ENCODE measurements around the gene LTO1.

LTO1 gene

DNA sequence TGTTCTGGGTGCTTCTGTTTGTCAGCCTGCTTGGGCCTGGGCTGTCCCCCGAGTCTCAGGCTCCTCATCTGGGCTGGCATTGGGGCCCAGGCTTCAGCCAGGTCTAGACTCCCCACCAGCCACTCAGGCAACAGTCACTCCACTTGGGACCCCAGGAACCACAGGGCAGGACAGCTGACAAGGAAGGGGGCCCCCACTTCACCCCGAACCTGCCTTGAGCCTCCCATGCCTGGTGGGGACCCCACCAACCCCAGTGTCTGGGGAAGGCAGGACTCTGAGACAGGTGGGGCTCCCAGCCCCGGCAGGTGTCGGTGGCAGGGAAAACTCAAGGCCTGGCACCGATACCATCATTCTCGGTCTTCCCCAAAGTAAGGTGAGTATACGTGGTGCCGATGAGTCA, 11.7 kb upstream of the LTO1 start:
- Histone ChIP-seq H3K9me2 (replicated peaks; ENCODE audit: low read depth, low read length) (no peaks in the 10 kb centered on the region), H3K4me1 (ENCODE audit: insufficient read depth, low read length, poor library complexity, severe bottlenecking) (no peaks in the 10 kb centered on the region)

DNA sequence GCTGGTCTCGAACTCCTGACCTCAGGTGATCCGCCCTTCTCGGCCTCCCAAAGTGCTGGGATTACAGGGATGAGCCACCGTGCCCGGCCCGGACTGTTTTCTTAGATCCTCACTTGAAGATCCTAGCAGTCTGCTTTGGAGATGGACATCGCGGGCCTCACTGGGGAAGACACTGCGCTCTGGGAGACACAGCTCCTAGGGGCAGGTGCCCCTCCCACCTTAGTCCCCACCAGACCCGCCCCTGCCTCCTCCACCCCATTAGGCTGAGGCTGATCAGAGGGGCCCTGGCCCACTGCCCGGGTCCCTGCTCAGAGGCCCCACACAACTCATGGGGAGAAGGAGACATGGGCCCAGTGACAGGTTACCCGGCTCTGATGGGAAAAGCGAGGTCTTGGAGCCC, 11.3 kb upstream of the LTO1 start:
- H3K9me2 ChIP-seq (replicated peaks; ENCODE audit: low read depth, low read length), result no peaks in the 10 kb centered on the region
- TF ChIP-seq EZH2phosphoT487 (IDR thresholded peaks at IDR 0.05; ENCODE audit: borderline replicate concordance), result no peak
- TF ChIP-seq, protein P1, sequence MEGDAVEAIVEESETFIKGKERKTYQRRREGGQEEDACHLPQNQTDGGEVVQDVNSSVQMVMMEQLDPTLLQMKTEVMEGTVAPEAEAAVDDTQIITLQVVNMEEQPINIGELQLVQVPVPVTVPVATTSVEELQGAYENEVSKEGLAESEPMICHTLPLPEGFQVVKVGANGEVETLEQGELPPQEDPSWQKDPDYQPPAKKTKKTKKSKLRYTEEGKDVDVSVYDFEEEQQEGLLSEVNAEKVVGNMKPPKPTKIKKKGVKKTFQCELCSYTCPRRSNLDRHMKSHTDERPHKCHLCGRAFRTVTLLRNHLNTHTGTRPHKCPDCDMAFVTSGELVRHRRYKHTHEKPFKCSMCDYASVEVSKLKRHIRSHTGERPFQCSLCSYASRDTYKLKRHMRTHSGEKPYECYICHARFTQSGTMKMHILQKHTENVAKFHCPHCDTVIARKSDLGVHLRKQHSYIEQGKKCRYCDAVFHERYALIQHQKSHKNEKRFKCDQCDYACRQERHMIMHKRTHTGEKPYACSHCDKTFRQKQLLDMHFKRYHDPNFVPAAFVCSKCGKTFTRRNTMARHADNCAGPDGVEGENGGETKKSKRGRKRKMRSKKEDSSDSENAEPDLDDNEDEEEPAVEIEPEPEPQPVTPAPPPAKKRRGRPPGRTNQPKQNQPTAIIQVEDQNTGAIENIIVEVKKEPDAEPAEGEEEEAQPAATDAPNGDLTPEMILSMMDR (conservative IDR thresholded peaks at IDR 0.05; ENCODE audit: low read length), result no peak
- H3K4me1 ChIP-seq (ENCODE audit: insufficient read depth, low read length, poor library complexity, severe bottlenecking), result no peaks in the 10 kb centered on the region
- no peaks in the 10 kb centered on the region for H3K79me2 ChIP-seq (ENCODE audit: insufficient read depth, low read length)
- H3K4me2 ChIP-seq (ENCODE audit: low read depth, low read length, poor library complexity, severe bottlenecking), result peak overlapping the region; percentile 28
- H4K20me1 ChIP-seq (ENCODE audit: insufficient read depth, low read length, poor library complexity, severe bottlenecking), result no peaks in the 10 kb centered on the region
- H3K36me3 ChIP-seq (ENCODE audit: insufficient read depth, low read length), result no peaks in the 10 kb centered on the region
- H3K27me3 ChIP-seq (ENCODE audit: insufficient read depth, low read length, poor library complexity, severe bottlenecking), result no peaks in the 10 kb centered on the region
- H3K4me3 ChIP-seq (ENCODE audit: low read length, poor library complexity, severe bottlenecking), result no peak overlapping the region
- no peak overlapping the region for H3K9ac ChIP-seq (ENCODE audit: low read depth, low read length, poor library complexity, severe bottlenecking)
- H2AFZ ChIP-seq (ENCODE audit: low read length), result no peak overlapping the region
- no peaks in the 10 kb centered on the region for H3K9me3 ChIP-seq (ENCODE audit: insufficient read depth, low read depth, low read length)
- no peaks in the 10 kb centered on the region for H3F3A ChIP-seq (ENCODE audit: low read depth)

More for the DNA sequence above, 11.7 kb upstream of the LTO1 start:
- Histone ChIP-seq H2AFZ (ENCODE audit: low read length) (no peak overlapping the region), H4K20me1 (ENCODE audit: insufficient read depth, low read length, poor library complexity, severe bottlenecking) (no peaks in the 10 kb centered on the region), H3K9me3 (ENCODE audit: insufficient read depth, low read depth, low read length) (no peaks in the 10 kb centered on the region), H3K9ac (ENCODE audit: low read depth, low read length, poor library complexity, severe bottlenecking) (no peak overlapping the region), H3K4me2 (ENCODE audit: low read depth, low read length, poor library complexity, severe bottlenecking) (no peak overlapping the region), H3K36me3 (ENCODE audit: insufficient read depth, low read length) (no peaks in the 10 kb centered on the region), H3K79me2 (ENCODE audit: insufficient read depth, low read length) (no peaks in the 10 kb centered on the region), H3F3A (ENCODE audit: low read depth) (no peaks in the 10 kb centered on the region), H3K4me3 (ENCODE audit: low read length, poor library complexity, severe bottlenecking) (no peak overlapping the region), H3K27me3 (ENCODE audit: insufficient read depth, low read length, poor library complexity, severe bottlenecking) (no peaks in the 10 kb centered on the region)
- no peak for TF ChIP-seq EZH2phosphoT487 (IDR thresholded peaks at IDR 0.05; ENCODE audit: borderline replicate concordance)
- TF ChIP-seq, protein P1 (conservative IDR thresholded peaks at IDR 0.05; ENCODE audit: low read length), result no peak

DNA sequence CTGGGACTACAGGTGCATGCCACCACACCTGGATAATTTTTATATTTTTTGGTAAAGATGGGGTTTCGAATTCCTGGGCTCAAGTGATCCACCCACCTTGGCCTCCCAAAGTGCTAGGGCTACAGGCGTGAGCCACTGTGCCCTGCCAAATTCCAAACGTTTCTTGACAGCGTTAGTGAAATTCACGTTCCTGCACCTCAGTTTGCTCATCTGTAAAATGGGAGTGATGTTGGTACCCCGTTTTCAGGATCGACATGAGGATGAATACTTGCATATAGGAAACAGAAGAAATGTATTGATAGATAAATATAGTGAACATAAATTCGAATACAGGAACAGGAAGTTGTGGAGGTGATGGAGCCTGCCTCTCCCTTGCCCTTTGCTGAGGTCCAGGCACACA, 10.2 kb upstream of the LTO1 start:
- Histone ChIP-seq H3K9ac (ENCODE audit: low read depth, low read length, poor library complexity, severe bottlenecking) (no peak overlapping the region), H3F3A (ENCODE audit: low read depth) (no peaks in the 10 kb centered on the region), H3K4me3 (ENCODE audit: low read length, poor library complexity, severe bottlenecking) (no peak overlapping the region), H2AFZ (ENCODE audit: low read length) (peak overlapping the region; percentile 77), H3K27me3 (ENCODE audit: insufficient read depth, low read length, poor library complexity, severe bottlenecking) (no peaks in the 10 kb centered on the region), H3K4me2 (ENCODE audit: low read depth, low read length, poor library complexity, severe bottlenecking) (peak overlapping the region; percentile 28), H4K20me1 (ENCODE audit: insufficient read depth, low read length, poor library complexity, severe bottlenecking) (no peaks in the 10 kb centered on the region), H3K9me2 (replicated peaks; ENCODE audit: low read depth, low read length) (no peaks in the 10 kb centered on the region), H3K4me1 (ENCODE audit: insufficient read depth, low read length, poor library complexity, severe bottlenecking) (no peaks in the 10 kb centered on the region), H3K36me3 (ENCODE audit: insufficient read depth, low read length) (no peaks in the 10 kb centered on the region), H3K9me3 (ENCODE audit: insufficient read depth, low read depth, low read length) (no peaks in the 10 kb centered on the region), H3K79me2 (ENCODE audit: insufficient read depth, low read length) (no peaks in the 10 kb centered on the region)
- TF ChIP-seq EZH2phosphoT487 (IDR thresholded peaks at IDR 0.05; ENCODE audit: borderline replicate concordance), result no peak

DNA sequence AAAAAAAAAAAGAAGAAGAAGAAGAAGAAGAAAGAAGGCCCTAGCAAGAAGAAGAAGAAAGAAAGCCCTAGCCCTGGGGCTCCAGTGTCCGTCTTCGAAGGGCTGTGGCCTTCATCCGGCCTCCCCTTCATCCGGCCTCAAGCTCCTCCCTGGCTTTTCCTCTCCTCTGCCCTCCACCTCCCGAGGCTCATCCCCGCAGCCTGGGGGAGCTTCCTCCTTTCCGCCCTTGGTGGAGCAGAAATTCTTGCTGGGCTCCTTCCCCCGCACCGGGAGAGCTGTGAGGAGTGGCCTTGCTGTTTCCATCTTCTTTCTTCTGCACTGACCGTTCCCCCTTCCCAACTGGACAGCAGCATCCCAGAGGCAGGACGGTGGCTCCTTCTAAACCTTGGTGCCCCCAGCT, 9.5 kb upstream of the LTO1 start:
- H3K79me2 ChIP-seq (ENCODE audit: insufficient read depth, low read length), result no peaks in the 10 kb centered on the region
- no peaks in the 10 kb centered on the region for H3K36me3 ChIP-seq (ENCODE audit: insufficient read depth, low read length)
- H3F3A ChIP-seq (ENCODE audit: low read depth), result no peaks in the 10 kb centered on the region
- H3K4me1 ChIP-seq (ENCODE audit: insufficient read depth, low read length, poor library complexity, severe bottlenecking), result no peaks in the 10 kb centered on the region
- no peak overlapping the region for H3K9ac ChIP-seq (ENCODE audit: low read depth, low read length, poor library complexity, severe bottlenecking)
- no peaks in the 10 kb centered on the region for H3K27me3 ChIP-seq (ENCODE audit: insufficient read depth, low read length, poor library complexity, severe bottlenecking)
- no peak overlapping the region for H3K4me2 ChIP-seq (ENCODE audit: low read depth, low read length, poor library complexity, severe bottlenecking)
- no peak for TF ChIP-seq EZH2phosphoT487 (IDR thresholded peaks at IDR 0.05; ENCODE audit: borderline replicate concordance)
- TF ChIP-seq, protein P1 (conservative IDR thresholded peaks at IDR 0.05; ENCODE audit: low read length), result no peak
- H3K9me3 ChIP-seq (ENCODE audit: insufficient read depth, low read depth, low read length), result no peaks in the 10 kb centered on the region
- no peak overlapping the region for H2AFZ ChIP-seq (ENCODE audit: low read length)
- H3K4me3 ChIP-seq (ENCODE audit: low read length, poor library complexity, severe bottlenecking), result no peak overlapping the region
- no peaks in the 10 kb centered on the region for H3K9me2 ChIP-seq (replicated peaks; ENCODE audit: low read depth, low read length)
- no peaks in the 10 kb centered on the region for H4K20me1 ChIP-seq (ENCODE audit: insufficient read depth, low read length, poor library complexity, severe bottlenecking)
